ENCODE data around the gene BANF2.
"Not testable (repeated sequence)": the region's sequence is repeated elsewhere in the genome, so short reads cannot be mapped to it uniquely, and the experiment has no call there.

Gene BANF2

GRCh38 chr20:17767624-17768023 lies 67.9 kb downstream of the BANF2 start:
- DNase-seq: no peak

GRCh38 chr20:17768271-17768670 lies 68.5 kb downstream of the BANF2 start:
- DNase-seq: no peak

GRCh38 chr20:17769716-17770115 lies 70.0 kb downstream of the BANF2 start:
- not testable (repeated sequence) for DNase-seq

- no peak for DNase-seq
Measured at GRCh38 chr20:17771206-17772004, 71.6 kb downstream of the BANF2 start.

- DNase-seq: no peak
Measured at GRCh38 chr20:17772005-17772343, 72.2 kb downstream of the BANF2 start.

- DNase-seq: no peak
Measured at GRCh38 chr20:17773619-17774018, 73.9 kb downstream of the BANF2 start.

GRCh38 chr20:17775600-17775999 lies 75.8 kb downstream of the BANF2 start:
- no peak for DNase-seq

GRCh38 chr20:17776551-17776950 lies 76.8 kb downstream of the BANF2 start:
- DNase-seq: no peak

GRCh38 chr20:17779011-17779410 lies 79.2 kb downstream of the BANF2 start:
- DNase-seq: not testable (repeated sequence)

GRCh38 chr20:17782768-17783167 lies 83.0 kb downstream of the BANF2 start:
- no peak for DNase-seq

- DNase-seq: no peak
Measured at GRCh38 chr20:17783671-17784070, 83.9 kb downstream of the BANF2 start.

- DNase-seq: no peak
Measured at GRCh38 chr20:17785007-17785406, 85.2 kb downstream of the BANF2 start.

All from NCI-H526 treated with DMSO at 0.1 percent for 48 hours (cell line).